HG03565 (cell line): ENCODE results near the gene RPL36AL.
"Not testable (repeated sequence)": the region's sequence is repeated elsewhere in the genome, so short reads cannot be mapped to it uniquely, and the experiment has no call there.

Experiments used
- ATAC-seq: cut with Tn5 transposase; IDR thresholded peaks from one replicate; pipeline ENCODE4 v1.9.1; 2021; ENCODE audit warnings: mild to moderate bottlenecking, moderate library complexity; ENCODE audit not compliant: unreplicated experiment

The RPL36AL gene

DNA sequence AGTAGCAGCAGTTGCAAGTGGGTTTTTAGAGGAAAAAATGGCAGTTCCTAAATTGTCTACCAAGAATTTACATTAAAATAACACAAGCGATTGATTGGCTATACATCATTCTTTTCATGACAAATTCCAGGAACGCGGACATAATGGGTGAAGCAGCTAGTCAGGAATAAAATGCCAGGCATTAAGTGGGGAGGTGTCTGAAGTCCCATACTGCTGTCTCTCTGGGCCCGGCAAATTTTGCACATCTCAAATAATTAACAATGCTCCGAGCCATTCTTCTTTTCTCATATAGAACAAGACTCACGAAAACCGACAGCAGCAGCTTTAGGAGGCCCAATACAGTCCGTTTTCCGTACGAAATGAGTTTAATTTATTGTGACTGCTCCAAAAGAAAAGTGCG lies 696 bp downstream of the RPL36AL start:
- no peak for ATAC-seq

DNA sequence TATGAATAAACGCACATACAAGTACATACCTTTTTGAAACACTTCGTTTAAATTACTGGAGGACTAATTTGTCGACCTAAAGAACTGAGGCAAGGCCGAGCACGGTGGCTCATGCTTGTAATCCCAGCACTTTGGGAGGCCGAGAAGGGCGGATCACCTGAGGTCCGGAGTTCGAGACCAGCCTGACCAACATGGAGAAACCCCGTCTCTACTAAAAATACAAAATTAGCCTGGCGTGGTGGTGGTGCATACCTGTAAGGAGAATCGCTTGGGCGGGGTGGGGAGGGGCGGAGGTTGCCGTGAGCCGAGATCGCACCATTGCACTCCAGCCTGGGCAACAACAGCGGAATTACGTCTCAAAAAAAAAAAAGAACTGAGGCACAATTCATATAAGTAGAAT lies 1.2 kb downstream of the RPL36AL start:
- not testable (repeated sequence) for ATAC-seq

DNA sequence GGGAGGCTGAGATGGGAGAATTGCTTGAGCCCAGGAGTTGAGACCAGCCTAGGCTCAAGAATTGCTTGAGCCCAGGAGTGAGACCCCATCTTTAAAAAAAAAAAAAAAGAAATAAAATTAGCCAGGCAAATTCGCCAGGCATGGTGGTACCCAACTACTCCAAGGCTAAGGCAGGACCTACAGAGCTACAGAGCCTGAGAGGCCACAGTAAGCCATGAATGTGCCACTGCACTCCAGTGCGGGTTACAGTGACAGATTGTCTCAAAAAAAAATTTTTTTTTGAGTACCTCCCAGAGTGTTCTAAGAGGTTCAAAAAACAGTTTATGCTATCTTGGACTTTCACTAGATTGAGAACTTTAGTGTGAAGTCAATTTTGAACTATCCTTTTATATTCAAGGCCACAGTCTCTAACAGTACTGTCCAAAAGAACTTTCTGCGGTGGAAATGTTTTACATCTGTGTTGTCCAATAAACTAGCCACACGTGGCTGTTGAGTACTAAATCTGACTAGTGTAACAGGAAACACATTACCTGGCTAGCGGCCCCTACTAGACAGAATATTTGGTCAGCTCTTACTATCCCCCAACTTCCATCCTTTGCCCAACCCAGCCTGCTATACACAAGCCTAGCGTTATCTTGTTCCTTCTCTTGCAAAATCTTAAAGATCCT lies 2.4 kb downstream of the RPL36AL start:
- no peak for ATAC-seq

DNA sequence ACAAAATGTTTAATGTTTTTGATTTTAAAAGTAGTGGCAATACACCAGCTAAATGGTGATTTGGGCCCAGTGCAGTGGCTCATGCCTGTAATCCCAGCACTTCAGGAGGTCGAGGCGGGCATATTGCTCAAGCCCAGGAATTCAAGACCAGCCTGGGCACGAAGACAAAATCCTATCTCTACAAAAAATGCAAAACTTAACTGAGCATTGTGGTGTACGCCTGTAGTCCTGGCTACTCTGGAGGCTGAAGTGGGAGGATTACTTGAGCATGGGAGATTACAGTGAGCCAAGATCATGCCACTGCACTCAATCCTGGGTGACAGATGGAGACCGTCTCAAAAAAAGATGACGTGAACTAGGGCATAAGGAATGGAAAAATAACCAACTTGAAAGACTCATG lies 4.7 kb downstream of the RPL36AL start:
- no peak for ATAC-seq

DNA sequence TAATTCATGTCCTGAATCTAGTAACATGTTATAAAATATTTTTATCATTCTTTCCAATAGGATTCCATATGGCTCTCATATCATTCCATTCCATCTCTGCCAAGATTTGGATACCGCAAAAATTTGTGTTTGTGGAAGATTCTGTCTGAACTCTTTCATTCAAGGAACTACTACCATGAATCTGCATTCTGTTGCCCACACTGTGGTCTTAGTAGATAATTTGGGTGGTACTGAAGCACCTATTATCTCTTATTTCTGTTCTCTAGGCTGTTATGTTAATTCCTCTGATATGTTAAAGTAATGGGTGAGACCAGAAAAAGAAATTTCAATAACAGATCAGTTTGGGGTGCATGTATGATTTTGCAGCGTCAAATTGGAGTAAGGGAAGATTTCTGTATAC lies 6.2 kb downstream of the RPL36AL start:
- ATAC-seq, result no peak

DNA sequence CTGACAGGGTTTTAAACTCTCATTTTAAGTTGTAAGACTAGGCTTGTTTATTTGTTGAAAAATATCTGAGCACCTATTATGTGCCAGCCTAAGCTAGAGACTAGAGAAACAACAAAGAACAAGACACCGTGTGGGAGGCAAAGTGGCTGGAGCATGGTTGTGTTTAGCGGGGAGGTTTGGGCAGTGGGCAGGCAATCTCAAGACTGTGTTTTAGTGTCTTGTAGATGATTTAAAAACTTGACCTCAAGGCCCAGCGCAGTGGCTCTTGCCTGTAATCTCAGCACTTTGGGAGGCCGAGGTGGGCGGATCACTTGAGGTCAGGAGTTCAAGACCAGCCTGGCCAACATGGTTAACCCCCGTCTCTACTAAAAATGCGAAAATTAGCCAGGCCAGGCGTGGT lies 7.8 kb downstream of the RPL36AL start:
- ATAC-seq, result no peak

DNA sequence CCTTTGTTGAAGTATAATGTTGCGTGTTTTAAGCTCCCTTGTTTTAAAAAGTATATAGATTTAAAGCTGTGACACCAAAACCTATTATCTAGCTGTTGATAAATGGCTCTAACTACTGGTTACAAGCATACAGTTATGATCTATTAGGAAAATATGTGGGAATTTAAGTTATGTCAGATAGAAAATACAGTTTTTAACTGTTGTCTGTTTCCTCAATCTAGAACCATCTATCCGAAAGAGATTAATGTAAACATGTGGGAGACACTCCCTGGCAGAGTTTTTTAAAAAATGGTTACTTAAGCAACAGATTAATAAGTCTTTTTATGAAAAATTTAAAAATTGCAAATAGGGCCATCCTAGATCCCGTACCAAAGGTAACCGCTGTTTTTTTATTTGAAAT lies 8.2 kb downstream of the RPL36AL start:
- no peak for ATAC-seq

DNA sequence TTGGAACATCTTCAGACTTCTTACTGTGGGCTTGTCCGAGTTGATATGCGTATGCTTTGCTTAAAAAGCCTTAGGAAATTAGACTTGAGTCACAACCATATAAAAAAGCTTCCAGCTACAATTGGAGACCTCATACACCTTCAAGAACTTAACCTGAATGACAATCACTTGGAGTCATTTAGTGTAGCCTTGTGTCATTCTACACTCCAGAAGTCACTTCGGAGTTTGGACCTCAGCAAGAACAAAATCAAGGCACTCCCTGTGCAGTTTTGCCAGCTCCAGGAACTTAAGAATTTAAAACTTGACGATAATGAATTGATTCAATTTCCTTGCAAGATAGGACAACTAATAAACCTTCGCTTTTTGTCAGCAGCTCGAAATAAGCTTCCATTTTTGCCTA lies 12.8 kb downstream of the RPL36AL start:
- ATAC-seq, result no peak

DNA sequence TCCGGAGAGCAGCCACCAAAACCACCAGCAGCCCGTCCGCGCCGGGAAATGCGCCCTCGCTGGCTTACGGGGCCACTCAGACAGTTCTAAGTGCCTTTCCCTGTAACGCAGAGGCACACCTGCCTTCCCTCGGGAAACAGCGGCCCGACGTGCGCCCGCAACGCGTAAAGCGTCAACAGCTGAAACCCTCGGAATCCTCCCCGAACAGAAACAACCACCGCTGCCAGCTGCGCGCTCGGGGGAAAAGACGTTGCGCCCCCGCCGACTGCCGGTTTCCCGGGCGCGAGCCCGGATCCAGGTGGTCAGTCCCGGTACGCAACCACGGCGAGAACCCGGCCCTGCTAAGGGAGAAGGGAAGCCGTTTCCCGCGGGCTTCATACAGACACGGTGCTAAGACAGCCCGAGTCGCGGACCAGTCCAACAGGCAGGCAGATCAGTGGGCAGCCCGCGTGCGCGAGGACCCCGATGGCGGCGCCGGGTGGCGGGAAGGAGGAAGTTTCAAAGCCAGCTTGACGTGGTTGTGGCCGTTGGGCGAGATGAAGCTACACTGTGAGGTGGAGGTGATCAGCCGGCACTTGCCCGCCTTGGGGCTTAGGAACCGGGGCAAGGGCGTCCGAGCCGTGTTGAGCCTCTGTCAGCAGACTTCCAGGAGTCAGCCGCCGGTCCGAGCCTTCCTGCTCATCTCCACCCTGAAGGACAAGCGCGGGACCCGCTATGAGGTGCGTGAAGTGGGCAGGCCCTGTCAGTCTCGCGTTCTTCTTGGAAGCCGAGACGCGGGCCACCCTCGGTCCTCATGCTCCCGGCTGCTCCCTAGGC lies 21.7 kb downstream of the RPL36AL start, which contains the start of gene LRR1:
LRR1 (plus strand) TSS at position 456 of the 816 bp plus-strand sequence; CDS start at position 537, 81 bp downstream.
- peak; percentile 31 for ATAC-seq

DNA sequence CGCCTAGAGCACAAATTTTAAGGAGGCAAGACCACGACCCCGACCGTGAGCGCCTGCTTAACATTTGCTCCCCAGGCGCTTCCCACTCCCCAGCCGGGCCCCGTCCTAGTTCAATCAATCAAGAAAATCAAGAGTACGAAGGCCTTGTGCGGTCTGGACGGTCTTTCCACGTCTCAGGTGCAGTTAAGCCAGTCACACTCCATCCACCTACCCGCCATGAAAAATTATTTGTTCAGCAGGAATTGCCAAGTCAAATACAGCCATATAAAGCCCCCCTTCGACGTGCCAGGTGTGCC lies 22.3 kb downstream of the RPL36AL start:
- no peak for ATAC-seq

DNA sequence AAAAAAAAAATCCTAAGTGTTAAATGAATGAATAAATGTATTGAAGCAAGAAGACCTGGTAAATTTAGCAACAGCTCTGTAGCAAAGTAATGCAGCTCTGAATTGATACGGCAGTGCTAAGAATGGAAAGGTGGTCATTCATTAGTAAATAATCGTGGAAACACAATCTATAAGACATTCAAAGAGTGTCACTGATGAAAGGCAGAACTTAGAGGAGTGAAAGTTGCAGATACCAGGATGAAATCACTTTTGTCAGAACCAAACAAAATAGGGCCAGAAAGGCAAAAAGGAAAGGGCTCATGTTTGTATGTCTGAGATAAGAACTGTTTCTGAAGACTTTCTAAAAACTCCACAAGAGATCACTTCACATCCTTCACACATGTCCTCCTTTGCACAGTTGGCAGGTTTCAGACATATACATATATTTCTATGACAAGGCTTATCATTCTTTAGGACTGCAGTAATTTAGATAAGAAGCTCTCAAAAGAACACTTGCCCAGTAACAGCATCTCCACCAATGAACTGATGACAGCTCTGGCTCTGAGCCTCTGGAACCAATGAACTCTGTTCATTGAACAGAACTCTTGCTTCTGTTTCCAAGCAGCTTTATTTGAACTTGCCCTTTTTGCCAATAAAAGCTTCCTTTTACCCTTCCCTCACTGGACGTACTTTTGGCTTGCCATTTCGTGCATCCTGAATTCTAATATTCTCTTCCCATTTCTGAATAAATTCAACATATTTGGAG lies 25.9 kb downstream of the RPL36AL start:
- ATAC-seq, result peak; percentile 30

DNA sequence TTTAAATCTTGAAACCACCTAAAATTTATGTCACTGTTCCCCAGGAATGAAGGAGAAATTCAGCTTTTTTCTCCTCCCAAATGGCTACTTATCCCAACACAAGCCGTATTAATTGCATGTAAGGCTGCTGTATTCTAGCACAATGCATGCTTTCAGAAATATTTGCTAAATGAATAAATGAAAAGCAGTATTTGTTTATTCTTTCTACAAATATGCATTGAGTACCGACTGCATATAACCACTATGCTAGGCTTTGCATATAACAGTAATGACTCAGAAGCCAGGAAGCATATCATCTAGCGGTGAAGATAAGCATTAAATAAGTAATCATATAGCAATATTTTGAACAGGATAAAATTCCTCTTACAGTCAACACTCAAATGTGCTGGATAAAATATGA lies 27.4 kb downstream of the RPL36AL start:
- ATAC-seq, result no peak

DNA sequence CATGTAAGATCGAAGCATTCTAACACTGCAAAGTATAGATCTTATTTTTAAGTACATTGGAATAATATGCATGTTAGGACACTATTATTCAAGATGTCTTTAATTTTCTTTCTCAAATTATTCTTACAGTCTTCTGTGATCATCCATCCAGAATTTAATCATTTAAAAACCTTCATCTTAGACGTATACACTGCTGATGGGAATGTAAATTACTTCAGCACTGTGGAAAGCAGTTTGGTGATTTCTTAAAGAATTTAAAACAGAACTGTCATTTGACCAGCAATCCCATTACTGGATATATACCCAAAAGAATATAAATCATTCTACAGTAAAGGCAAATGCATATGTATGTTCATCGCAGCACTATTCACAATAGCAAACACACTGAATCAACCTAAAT lies 31.0 kb downstream of the RPL36AL start:
- no peak for ATAC-seq

DNA sequence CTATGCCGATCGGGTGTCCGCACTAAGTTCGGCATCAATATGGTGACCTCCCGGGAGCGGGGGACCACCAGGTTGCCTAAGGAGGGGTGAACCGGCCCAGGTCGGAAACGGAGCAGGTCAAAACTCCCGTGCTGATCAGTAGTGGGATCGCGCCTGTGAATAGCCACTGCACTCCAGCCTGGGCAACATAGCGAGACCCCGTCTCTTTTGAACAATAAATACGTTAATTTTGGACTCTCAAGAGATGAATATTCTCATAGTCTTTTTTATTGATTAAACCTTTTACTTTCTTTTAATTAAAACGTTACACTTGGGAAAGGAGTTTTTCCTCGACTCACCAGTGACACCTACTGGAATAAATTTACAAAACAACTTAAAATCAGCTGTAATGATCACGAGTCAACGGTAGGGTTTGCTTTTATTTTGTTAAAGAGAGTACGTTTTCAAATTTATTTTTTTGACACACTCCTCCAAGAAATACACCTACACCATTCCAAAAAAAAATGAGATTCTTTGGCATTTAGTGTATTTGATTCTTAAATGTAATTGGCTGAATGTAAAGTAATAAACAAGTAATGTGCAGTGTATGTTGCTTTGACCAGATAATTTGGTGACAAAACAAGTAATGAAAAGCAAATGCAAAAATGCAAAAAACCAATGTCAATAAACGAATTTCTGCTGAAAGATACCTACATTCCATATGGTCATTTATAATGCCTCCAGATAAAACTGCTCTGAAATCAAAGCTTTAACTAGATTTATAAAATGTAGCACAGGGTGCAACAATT lies 33.6 kb downstream of the RPL36AL start:
- peak; percentile 28 for ATAC-seq

DNA sequence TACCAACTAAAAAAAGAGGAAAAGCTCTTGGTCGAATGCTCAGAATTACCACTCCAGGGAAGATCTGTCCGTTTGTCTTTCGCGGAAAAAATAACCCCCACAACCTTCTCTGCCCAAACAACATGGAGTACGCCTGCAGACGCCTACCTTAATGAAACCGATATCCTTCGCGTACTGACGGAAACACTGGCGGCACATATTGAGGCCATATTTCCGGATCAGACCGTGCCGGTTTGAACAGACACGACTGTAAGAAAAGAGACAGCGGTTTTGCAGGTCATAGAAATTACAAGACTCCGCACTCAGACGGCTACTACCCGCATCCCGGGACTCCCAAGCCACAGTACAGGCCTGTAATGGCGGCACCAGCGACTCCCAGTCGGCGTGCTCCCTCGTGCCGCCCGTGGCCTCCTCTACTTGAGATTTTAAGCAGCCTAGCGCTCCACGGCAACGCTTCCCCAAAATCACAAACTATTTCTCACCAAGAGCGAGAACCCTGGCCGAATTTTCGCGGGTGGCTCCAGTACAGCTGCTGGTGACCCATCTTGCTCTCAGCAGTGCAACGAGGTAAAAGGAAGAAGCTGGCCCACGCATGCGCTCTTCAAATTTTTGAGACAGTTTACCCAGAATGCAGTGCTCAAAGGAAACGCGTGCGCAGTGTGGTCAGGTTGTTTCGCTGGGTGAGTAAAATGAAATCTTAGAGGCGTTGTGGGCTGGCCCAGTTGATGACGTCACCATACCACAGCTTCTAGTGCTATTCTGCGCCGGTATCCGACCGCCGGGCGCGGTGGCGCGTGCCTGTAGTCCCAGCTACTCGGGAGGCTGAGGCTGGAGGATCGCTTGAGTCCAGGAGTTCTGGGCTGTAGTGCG lies 34.4 kb downstream of the RPL36AL start, which contains the start of gene RPS29:
RPS29 (minus strand) TSS at position 578 of the 870 bp plus-strand sequence; CDS start at position 544, 34 bp downstream.
- peak; percentile 93 for ATAC-seq

DNA sequence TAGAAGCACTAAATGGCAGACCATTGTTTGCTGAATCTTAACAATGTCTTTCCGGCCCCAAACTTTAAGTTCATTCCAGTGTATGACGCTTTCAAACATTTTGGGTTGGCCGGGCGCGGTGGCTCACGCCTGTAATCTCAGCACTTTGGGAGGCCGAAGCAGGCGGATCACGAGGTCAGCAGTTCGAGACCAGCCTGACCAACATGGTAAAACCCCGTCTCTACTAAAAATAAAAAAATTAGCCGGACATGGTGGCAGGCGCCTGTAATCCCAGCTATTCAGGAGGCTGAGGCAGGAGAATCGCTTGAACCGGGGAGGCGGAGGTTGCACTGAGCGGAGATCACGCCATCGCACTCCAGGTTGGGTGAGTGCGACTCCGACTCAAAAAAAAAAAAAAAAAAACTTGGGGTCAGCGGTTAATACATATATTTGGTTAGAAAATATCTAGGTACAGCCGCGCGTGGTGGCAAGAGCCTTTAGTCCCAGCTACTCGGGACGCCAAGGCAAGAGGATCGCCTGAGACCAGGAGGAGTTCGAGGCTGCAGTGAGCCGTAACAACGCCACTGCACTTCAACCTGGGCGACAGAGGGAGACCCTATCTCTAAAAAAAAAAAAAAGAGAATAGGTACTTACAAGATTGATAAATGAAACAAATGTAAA lies 35.3 kb downstream of the RPL36AL start:
- ATAC-seq, result not testable (repeated sequence)

DNA sequence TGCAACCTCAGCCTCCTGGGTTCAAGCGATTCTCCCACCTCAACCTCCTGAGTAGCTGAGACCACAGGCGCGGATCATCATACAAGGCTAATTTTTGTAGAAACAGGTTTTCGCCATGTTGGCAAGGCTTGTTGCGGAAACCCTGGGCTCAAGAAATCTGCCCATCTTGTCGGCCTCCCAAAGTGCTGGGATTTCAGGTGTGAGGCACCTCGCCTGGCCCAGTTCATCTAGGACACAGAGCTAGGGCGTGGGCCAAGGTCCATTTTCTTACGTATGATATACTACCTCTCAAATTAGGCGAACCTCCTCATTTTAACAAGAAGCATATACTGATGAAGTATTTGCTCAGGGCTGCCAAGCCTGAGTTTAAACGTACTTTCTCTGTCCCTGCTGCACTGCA lies 36.4 kb downstream of the RPL36AL start:
- no peak for ATAC-seq

DNA sequence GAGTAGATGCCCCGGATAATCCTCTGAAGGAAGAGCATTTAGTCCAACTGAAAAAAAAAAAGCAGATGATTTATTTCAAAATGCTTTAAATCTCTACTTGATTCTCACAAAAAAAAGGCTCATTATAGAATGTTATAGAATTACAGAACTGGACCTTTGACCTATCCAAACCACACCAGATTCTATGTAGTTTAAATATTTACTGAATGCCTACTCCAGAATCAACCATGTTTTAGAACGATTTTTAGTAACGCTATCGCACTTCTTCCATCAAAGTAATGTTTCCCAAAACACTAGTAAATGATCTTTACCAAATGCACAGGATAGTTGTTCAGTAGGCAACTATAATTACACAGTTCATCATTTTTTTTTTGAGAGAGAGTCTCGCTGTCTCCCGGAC lies 36.8 kb downstream of the RPL36AL start:
- no peak for ATAC-seq
